Effector CD4-positive, alpha-beta T cell (primary cell): Measurements from ENCODE around the gene ANO10.
"Not testable (repeated sequence)": the region's sequence is repeated elsewhere in the genome, so short reads cannot be mapped to it uniquely, and the experiment has no call there.

Experiments used
- DNase-seq: peaks from one replicate; pipeline ENCODE4 v3.0.0-alpha.2; 2020

Gene ANO10

DNA sequence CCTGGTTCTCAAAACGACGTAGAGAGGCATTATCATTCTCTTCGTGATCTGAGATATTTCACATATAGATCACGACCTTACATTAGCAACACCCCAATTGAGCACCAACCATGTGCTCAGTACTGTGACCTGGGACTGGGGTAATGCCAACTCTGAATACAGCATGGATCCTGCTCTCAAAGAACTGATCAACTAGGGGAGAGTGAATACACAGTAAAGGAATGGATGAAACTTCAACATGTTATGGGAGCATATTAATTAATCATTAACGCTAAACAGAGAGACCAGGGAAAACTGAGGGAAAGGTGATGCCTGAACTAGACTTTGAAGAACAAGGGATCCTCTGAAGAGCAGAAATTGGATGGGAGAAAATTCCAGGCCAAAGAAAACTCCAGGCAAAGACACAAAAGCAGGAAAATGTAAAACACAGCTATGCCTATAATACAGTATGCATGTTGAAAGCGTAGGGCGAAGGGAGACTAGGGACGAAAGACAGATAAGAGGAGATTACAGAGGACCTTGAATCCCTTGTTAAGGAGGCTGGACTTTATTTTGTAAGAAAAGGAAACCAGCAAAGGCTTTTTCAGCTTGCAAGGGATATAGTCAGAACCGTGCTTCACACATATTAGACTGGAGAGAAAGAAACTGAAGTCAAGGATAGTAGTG, 105.7 kb downstream of the ANO10 start:
- no peak for DNase-seq

DNA sequence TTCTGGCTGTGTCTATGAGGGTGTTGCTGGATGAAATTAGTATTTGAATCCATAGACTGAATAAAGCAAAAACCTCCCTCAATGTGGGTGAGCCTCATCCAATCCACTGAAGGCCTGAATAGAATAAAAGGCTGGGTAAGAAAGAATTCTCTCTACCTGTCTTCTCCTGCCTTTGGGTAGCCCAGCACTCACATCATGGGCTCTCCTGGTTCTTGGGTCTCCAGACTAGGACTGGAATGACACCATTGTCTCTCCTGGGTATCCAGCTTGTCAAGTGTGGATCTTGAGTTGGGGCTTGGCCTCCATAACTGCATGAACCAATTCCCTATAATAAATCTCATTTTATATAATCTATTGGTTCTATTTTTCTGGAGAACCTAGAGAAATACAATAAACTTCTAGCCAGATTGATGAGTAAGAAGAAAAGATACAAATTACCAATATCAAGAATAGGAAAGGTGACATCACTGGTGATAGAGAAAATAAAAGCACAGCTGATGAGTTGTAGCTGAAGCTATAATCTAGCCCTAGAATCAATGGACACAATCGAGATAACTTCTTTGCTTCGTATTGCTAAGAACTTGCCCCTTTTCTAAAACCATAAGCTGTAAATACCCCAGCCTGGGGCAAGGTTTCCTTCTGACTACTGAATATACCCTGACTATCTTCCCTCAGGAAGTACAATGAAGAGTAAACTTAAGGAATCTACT, 106.4 kb downstream of the ANO10 start:
- DNase-seq = no peak

DNA sequence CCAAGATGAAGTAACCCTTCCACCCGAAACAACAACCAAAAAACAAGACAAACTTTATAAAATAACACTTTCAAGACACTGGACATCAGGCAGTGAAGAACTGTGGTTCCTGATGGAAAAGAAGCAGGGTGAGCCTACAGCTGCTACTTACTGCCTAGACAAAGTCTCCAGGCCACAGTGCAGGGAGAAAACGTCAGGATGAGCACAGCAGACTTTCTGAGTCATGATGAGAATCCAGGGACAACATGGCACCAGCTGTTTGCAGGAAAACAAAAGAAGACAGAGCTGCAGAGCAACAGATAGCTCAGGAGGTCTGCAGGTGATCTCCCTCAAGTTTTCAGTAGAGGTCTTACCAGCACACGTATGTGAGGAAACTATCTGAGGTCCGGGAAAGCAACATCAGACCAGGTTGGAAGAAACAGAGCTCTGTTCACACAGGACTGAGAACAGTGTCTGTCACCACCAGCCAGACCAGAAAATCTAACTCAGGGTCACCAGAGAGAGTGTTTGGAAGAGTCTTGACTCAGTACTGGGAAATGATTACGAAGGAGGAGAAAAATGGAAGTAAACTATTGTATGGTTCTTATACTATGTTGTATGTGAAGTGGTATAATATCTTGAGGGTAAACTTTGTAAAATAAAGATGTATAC, 108.9 kb downstream of the ANO10 start:
- DNase-seq = no peak

DNA sequence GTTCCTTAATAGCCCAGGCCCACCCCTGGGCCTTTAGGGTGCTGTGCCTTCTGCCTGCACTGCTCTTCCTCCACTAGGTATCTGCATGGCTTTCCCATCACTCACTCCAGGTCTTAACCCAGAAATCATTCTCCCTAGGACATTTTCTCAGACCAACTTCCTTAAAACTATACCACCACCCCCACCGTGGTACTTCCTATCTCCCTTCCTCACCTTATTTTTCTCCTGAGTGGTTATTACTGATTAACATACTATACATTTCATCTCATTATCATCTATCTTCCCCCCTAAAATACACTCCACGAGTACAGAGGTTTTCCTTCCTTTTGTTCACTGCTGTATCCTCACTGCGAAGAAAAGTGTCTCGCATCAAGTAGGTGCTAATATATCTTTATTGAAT, 115.2 kb downstream of the ANO10 start:
- DNase-seq = no peak

DNA sequence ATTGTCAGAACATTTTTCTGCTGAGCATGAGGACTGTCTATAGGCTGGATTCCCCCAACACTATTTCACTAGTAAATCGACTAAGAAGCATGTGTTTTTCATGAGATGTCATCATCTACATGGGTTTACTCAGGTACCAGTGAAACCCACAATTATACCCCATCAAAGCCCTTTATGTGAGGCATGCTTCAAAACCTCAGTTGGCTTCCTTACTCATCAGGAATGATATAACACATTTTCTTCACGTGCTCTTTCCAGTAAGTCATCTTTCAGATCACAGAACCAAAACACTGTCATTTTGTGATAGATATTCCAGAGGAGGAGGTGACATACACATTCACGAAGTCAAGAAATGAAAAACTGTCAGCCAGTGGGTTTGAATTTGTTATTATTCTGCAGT, 116.5 kb downstream of the ANO10 start:
- DNase-seq = no peak

DNA sequence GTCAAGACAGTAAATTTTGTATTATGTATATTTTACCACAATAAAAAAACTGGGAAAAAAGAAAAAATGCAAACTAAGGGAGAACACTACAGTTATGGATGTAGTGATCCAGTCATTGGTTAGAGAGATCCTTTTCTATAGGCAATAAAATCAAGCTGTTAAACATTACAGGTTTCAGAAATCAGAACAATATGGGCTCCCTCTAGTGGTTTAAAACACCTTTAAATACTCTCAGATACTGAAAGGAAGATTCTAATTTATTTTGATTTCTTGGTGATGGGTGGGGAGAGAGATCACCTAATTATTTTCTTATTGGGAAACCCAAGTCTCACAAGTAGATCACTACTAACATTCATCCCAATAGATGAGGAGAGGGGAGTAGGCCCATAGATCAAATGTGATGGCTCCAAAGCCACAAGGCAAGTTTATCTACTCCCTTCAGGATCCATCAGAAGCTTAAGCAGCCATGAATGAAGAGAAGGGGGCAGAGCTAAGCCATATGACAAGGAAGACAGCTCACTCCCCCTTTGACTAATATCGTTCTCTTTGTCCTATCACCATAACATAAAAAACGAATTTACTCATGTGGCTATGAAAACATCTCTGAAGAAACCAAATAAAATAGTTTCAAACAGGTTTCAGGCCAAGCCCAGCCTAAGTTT, 118.6 kb downstream of the ANO10 start:
- DNase-seq = no peak

GRCh38 chr3:43499256-43499655, 122.6 kb downstream of the ANO10 start:
- no peak for DNase-seq

DNA sequence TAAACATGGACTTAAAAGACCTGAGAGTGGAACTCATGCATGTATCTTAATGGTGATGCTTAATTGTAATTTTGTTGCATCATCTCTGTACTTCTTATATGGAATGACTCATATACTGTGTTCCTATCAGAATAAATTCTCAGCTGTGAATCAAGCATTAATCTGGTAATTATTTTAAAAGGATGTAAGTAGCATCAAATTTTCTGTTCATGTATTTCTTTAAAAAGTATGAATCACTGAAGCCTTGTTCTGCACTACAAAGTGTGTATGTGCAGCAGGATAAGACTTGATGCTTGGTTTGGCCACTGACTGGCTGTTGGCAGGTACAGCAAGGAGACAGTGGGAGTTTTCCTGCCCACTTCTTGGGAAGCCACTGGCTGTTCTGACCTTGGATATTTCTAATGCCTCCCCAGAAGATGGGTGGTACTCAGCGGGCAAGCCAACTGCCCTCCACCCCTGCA, 123.9 kb downstream of the ANO10 start:
- no peak for DNase-seq

DNA sequence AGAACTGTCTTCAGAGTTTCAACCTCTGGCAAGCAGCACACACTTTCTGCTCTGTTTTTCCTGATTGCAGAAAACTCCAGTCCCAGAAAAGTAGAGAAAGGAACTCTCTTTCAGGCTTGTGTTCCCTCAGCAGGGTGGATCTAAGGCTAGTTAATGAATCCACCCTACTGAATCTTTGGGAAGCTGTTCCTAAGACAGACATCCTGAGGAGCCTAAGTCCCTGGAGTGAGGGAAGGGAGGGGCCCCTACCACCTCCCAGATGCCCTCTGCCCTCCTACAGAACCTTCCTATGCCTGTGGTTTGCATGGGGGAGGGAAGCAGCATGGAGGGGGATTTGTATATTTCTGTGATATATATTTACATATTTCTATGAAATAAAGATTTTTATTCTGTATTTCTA, 124.4 kb downstream of the ANO10 start:
- no peak for DNase-seq

DNA sequence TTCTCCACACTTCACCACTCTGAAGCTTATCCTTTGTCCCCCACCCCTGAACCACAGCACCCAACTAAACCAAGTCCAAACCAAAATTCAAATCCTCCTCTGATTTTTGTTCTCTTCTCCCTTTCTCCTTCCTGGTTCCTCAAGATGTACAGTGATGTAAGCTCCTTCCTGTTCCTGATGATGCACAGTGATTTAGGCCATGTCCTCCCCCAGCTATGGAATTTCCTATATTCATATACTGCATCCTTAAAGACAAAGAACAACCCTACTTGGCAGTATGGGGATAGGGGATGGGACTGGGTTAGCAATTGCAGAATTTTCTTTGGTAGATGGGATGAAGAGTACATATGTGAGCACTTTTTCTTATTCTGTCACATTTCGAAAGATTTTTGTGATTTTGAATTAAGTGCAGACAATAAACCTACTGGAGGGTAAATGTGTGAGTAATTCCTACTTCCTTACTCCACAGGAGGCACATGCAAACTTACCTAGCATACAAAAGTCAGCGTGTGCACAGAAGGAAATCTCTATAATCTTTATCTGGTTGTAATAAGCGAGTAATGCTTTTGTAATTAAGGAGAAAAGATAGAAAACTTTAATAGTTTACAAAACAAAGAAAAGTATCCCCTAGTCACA, 125.0 kb downstream of the ANO10 start:
- no peak for DNase-seq

GRCh38 chr3:43492932-43493331, 128.9 kb downstream of the ANO10 start:
- DNase-seq = not testable (repeated sequence)

DNA sequence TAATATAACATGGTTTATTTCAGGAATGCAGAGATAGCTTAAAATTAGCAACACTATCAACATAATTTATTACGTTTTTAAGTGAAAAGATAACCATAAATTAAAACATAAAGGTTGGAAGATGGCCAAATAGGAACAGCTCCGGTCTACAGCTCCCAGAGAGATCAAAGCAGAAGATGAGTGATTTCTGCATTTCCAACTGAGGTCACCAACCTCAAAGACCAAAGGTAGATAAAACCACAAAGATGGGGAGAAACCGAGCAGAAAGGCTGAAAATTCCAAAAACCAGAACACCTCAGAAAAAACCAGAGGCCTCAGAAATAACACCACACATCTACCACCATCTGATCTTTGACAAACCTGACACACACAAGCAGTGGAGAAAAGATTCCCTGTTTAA, 130.0 kb downstream of the ANO10 start:
- DNase-seq = not testable (repeated sequence)

- no peak for DNase-seq
Observed at GRCh38 chr3:43490640-43491185, 131.1 kb downstream of the ANO10 start.

- DNase-seq = no peak
Observed at GRCh38 chr3:43489930-43490329, 131.9 kb downstream of the ANO10 start.

GRCh38 chr3:43485931-43486330, 135.9 kb downstream of the ANO10 start:
- DNase-seq = no peak

- no peak for DNase-seq
Observed at GRCh38 chr3:43484926-43485488, 136.8 kb downstream of the ANO10 start.

- no peak for DNase-seq
Observed at GRCh38 chr3:43481375-43481774, 140.4 kb downstream of the ANO10 start.

- DNase-seq = not testable (repeated sequence)
Observed at GRCh38 chr3:43478839-43479238, 143.0 kb downstream of the ANO10 start.

GRCh38 chr3:43478118-43478785, 143.6 kb downstream of the ANO10 start:
- no peak for DNase-seq

- peak; percentile 65 for DNase-seq
Observed at GRCh38 chr3:43477600-43477999, 144.2 kb downstream of the ANO10 start.

DNA sequence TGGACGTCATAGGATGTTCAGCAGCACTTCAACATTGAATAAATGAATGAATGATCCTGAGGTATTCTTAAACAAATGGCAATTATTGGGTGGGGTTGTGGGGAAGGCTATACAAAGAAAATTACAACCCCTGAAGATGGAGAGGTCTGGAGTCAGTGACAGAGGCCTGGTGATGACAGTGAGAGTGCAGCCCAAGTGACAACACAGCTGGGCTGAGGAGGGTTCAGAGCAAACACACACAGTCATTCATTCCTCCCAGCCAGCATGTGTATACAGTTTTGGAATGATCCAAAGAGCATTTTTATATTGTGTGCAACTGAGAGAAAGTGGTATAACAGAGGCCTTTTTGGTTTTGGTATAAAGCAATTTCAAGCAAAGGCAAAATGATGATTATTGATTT, 148.1 kb downstream of the ANO10 start:
- no peak for DNase-seq

DNA sequence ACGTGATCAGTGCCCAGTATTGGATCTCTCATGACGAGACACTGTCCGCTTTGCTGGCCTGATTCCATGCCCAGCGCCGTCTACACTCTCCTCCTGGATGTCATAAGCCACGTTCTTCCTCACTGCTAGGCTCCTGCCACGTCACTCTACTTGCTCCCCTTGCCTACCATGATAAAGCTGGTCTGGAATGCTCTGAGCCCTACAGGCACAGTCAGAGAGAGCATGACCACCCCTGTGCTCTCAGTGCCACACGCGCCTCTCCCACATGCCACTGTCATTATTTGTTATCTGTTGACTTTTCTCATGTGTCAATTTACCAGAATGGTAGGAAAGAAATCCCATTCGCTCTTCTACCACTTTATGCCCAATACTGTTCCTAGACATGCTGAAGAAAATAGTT, 148.6 kb downstream of the ANO10 start:
- DNase-seq = no peak
